C4-2B (cell line): ENCODE measurements around the gene TPD52L1.

ENCODE experiments used
- ZFX ChIP-seq: fragments of 450-650 bp; IDR thresholded peaks from 2 replicates; pipeline ENCODE4 v1.6.1; 2017
- TF ChIP-seq, protein P1 (sequence below): fragments of 450-650 bp; conservative IDR thresholded peaks from 2 replicates; pipeline ENCODE4 v1.5.1; 2017; ENCODE audit warnings: mild to moderate bottlenecking

DNA sequence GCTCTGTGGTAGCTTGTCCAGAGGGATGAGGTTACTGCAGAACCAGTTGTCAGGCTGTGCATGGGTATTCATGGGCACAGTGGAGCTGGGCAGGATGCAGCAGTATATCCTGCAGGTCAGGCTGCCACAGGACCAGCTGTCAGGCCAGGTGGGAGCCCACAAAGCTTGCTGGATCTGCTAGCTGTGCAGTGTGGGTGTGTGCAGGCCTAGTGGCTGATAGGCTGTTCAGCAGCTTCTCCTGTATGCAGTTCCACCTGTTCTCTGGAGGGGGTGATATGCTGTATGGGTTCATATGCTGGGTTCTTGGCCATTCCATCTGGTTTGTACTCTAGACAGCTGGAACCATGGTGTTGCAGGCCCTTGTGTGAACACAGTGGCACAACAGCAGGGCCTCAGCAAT is 40.6 kb upstream of the TPD52L1 start:
- TF ChIP-seq, protein P1, sequence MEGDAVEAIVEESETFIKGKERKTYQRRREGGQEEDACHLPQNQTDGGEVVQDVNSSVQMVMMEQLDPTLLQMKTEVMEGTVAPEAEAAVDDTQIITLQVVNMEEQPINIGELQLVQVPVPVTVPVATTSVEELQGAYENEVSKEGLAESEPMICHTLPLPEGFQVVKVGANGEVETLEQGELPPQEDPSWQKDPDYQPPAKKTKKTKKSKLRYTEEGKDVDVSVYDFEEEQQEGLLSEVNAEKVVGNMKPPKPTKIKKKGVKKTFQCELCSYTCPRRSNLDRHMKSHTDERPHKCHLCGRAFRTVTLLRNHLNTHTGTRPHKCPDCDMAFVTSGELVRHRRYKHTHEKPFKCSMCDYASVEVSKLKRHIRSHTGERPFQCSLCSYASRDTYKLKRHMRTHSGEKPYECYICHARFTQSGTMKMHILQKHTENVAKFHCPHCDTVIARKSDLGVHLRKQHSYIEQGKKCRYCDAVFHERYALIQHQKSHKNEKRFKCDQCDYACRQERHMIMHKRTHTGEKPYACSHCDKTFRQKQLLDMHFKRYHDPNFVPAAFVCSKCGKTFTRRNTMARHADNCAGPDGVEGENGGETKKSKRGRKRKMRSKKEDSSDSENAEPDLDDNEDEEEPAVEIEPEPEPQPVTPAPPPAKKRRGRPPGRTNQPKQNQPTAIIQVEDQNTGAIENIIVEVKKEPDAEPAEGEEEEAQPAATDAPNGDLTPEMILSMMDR = no peak
- TF ChIP-seq ZFX = no peak
